HepG2 (cell line): ENCODE data around the gene VPS13D. TPM values are rescaled to one million over a fixed set of nuclear protein-coding genes. Genes with fewer than 3 reads are reported as not detected.
A peak's percentile ranks its signal among the peaks of the same experiment; 100 is the strongest.

Experiments
- GLI4 ChIP-seq: sonication (generic); formaldehyde crosslinking; IDR thresholded peaks from 2 replicates; pipeline ENCODE4 v1.5.1; 2020; ENCODE audit warnings: missing genetic modification reagents, mild to moderate bottlenecking, moderate library complexity, borderline replicate concordance
- GTF3A ChIP-seq: sonication (generic); formaldehyde crosslinking; conservative IDR thresholded peaks from 2 replicates; pipeline ENCODE4 v1.4.0; 2020; ENCODE audit warnings: mild to moderate bottlenecking, missing genetic modification reagents
- JUND ChIP-seq: sonication (generic); formaldehyde crosslinking; IDR thresholded peaks from 2 replicates; pipeline ENCODE4 v1.8.0; 2022; ENCODE audit warnings: mild to moderate bottlenecking, missing genetic modification reagents
- MIXL1 ChIP-seq: IDR thresholded peaks from 2 replicates; pipeline ENCODE4 v1.6.1; 2016
- NCOA2 ChIP-seq: sonication (generic); formaldehyde crosslinking; IDR thresholded peaks from 2 replicates; pipeline ENCODE4 v1.8.0; 2022; ENCODE audit warnings: inconsistent platforms
- POGZ ChIP-seq: sonication (generic); formaldehyde crosslinking; IDR thresholded peaks from 2 replicates; pipeline ENCODE4 v1.4.0; 2020; ENCODE audit warnings: mild to moderate bottlenecking, missing genetic modification reagents
- SMAD1 ChIP-seq: sonication (generic); formaldehyde crosslinking; IDR thresholded peaks from 2 replicates; pipeline ENCODE4 v1.4.0; 2020; ENCODE audit warnings: missing genetic modification reagents, low read depth, mild to moderate bottlenecking, borderline replicate concordance
- ZNF205 ChIP-seq: IDR thresholded peaks from 2 replicates; pipeline ENCODE4 v1.6.1; 2018; ENCODE audit warnings: missing biosample characterization, missing genetic modification reagents
- ZNF329 ChIP-seq: sonication (generic); formaldehyde crosslinking; IDR thresholded peaks from 2 replicates; pipeline ENCODE4 v1.9.0; 2021; ENCODE audit warnings: low read depth, mild to moderate bottlenecking, missing genetic modification reagents
- ZNF350 ChIP-seq: sonication (generic); formaldehyde crosslinking; IDR thresholded peaks from 2 replicates; pipeline ENCODE4 v1.4.0; 2020; ENCODE audit warnings: mild to moderate bottlenecking, low read depth, missing genetic modification reagents, borderline replicate concordance
- ZNF441 ChIP-seq: sonication (generic); formaldehyde crosslinking; IDR thresholded peaks from 2 replicates; pipeline ENCODE4 v1.7.0; 2021; ENCODE audit warnings: missing genetic modification reagents, borderline replicate concordance
- ZNF703 ChIP-seq: sonication (generic); formaldehyde crosslinking; IDR thresholded peaks from 2 replicates; pipeline ENCODE4 v1.5.1; 2020; ENCODE audit warnings: missing genetic modification reagents, mild to moderate bottlenecking, moderate library complexity, borderline replicate concordance
- polyA plus RNA-seq, 8 experiments: library from polyadenylated mRNA; depleted of rRNA in 3 of 8; stranded (reverse) in 7 of 8; unstranded in 1 of 8; fragments of >200 nt; fragmentation: Illumina TruSeq in 4 of 8; extraction: Trizol in 4 of 8; gene quantifications; 2 replicates each; pipeline versions ENCODE4 v1.2.1 to v1.2.3, GENCODE V29; 2011 to 2016; ENCODE audit warnings: low read depth in 4 of 8, missing spikeins in 1 of 8, mixed read lengths in 1 of 8; ENCODE audit not compliant: insufficient read depth in 1 of 8
- total RNA-seq, 5 experiments: library from RNA; depleted of rRNA; stranded (reverse); fragments of >200 nt; fragmentation: Illumina TruSeq; extraction: Trizol; gene quantifications; 2 replicates each; pipeline ENCODE4 v1.2.3, GENCODE V29; 2016; ENCODE audit warnings: low read depth in 1 of 5
- TF ChIP-seq, protein P1 (sequence below): IDR thresholded peaks from 2 replicates; pipeline ENCODE4 v1.6.1; 2016; ENCODE audit warnings: mild to moderate bottlenecking, missing biosample characterization, missing genetic modification reagents
- TF ChIP-seq, protein P2 (sequence below): sonication (generic); formaldehyde crosslinking; IDR thresholded peaks from 2 replicates; pipeline ENCODE4 v1.4.0; 2020; ENCODE audit warnings: mild to moderate bottlenecking, missing genetic modification reagents
- TF ChIP-seq, protein P3 (sequence below): sonication (generic); formaldehyde crosslinking; IDR thresholded peaks from 2 replicates; pipeline ENCODE4 v1.4.0; 2020; ENCODE audit warnings: missing genetic modification reagents
- TF ChIP-seq, protein P4 (sequence below): sonication (generic); formaldehyde crosslinking; IDR thresholded peaks from 2 replicates; pipeline ENCODE4 v1.5.0; 2020; ENCODE audit warnings: missing genetic modification reagents
- TF ChIP-seq, protein P5 (sequence below): IDR thresholded peaks from 2 replicates; pipeline ENCODE4 v1.6.1; 2018; ENCODE audit warnings: missing genetic modification reagents

Gene VPS13D
- total and polyA plus RNA-seq, 2 of the 13 experiments (the other 11 are each of a cell fraction or from before 2014, with no cell fraction given): 8.6 to 13.9 TPM

DNA sequence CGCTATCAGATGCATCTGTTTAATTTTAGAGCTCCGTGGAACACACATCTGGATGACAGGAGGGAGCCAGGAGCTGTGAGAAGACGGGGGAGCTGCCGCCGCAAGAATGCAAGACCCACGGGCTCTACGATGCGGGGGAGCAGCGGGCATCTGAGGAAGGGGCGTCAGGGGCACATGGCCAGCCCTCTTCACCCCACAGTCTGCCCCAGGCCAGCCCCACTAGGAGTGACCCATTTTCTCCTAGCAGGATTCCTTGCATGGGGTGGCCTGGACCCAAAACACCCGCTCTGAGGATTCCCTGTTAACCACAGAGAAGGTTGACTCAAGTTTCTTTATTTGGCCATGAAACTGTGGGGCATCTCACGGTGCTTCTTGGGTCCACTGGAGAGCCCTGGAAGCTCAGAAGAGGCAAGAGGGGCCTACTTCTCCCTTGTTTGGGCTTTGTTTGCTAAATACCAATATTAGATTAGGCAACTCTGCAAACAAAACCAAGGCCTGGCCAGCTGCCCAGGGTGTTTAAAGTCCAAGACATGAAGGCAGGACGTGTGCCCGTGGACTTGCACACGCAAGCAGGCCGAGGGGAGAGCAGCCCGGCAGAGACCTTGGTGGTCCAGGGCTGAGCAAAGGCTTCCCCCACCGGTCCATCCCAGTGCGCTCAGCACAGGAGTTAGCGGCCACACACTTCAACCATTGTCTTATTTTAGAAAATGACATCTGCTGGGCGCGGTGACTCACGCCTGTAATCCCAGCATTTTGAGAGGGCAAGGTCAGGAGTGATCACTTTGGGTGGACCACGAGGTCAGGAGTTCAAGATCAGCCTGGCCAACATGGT is 298.4 kb downstream of the VPS13D start (continued):
- TF ChIP-seq POGZ (CRISPR knock-in tag): peak; percentile 88
- TF ChIP-seq, protein P1, sequence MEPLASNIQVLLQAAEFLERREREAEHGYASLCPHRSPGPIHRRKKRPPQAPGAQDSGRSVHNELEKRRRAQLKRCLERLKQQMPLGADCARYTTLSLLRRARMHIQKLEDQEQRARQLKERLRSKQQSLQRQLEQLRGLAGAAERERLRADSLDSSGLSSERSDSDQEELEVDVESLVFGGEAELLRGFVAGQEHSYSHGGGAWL (CRISPR knock-in tag): no peak
- TF ChIP-seq, protein P2, sequence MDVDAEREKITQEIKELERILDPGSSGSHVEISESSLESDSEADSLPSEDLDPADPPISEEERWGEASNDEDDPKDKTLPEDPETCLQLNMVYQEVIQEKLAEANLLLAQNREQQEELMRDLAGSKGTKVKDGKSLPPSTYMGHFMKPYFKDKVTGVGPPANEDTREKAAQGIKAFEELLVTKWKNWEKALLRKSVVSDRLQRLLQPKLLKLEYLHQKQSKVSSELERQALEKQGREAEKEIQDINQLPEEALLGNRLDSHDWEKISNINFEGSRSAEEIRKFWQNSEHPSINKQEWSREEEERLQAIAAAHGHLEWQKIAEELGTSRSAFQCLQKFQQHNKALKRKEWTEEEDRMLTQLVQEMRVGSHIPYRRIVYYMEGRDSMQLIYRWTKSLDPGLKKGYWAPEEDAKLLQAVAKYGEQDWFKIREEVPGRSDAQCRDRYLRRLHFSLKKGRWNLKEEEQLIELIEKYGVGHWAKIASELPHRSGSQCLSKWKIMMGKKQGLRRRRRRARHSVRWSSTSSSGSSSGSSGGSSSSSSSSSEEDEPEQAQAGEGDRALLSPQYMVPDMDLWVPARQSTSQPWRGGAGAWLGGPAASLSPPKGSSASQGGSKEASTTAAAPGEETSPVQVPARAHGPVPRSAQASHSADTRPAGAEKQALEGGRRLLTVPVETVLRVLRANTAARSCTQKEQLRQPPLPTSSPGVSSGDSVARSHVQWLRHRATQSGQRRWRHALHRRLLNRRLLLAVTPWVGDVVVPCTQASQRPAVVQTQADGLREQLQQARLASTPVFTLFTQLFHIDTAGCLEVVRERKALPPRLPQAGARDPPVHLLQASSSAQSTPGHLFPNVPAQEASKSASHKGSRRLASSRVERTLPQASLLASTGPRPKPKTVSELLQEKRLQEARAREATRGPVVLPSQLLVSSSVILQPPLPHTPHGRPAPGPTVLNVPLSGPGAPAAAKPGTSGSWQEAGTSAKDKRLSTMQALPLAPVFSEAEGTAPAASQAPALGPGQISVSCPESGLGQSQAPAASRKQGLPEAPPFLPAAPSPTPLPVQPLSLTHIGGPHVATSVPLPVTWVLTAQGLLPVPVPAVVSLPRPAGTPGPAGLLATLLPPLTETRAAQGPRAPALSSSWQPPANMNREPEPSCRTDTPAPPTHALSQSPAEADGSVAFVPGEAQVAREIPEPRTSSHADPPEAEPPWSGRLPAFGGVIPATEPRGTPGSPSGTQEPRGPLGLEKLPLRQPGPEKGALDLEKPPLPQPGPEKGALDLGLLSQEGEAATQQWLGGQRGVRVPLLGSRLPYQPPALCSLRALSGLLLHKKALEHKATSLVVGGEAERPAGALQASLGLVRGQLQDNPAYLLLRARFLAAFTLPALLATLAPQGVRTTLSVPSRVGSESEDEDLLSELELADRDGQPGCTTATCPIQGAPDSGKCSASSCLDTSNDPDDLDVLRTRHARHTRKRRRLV (CRISPR knock-in tag): 0 out of 2 replicates have a peak, but pooled peaks have one; percentile 25
- TF ChIP-seq, protein P3, sequence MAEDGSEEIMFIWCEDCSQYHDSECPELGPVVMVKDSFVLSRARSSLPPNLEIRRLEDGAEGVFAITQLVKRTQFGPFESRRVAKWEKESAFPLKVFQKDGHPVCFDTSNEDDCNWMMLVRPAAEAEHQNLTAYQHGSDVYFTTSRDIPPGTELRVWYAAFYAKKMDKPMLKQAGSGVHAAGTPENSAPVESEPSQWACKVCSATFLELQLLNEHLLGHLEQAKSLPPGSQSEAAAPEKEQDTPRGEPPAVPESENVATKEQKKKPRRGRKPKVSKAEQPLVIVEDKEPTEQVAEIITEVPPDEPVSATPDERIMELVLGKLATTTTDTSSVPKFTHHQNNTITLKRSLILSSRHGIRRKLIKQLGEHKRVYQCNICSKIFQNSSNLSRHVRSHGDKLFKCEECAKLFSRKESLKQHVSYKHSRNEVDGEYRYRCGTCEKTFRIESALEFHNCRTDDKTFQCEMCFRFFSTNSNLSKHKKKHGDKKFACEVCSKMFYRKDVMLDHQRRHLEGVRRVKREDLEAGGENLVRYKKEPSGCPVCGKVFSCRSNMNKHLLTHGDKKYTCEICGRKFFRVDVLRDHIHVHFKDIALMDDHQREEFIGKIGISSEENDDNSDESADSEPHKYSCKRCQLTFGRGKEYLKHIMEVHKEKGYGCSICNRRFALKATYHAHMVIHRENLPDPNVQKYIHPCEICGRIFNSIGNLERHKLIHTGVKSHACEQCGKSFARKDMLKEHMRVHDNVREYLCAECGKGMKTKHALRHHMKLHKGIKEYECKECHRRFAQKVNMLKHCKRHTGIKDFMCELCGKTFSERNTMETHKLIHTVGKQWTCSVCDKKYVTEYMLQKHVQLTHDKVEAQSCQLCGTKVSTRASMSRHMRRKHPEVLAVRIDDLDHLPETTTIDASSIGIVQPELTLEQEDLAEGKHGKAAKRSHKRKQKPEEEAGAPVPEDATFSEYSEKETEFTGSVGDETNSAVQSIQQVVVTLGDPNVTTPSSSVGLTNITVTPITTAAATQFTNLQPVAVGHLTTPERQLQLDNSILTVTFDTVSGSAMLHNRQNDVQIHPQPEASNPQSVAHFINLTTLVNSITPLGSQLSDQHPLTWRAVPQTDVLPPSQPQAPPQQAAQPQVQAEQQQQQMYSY: peak; percentile 24; the same call in 1 of the 2 replicates
- 0 out of 2 replicates have a peak, but pooled peaks have one; percentile 31 for TF ChIP-seq GLI4 (CRISPR knock-in tag)
- peak; percentile 51 for TF ChIP-seq ZNF441 (CRISPR knock-in tag)
- TF ChIP-seq ZNF205 (CRISPR knock-in tag): peak; percentile 82
- TF ChIP-seq ZNF703: peak; percentile 83; the same call in 1 of the 2 replicates
- TF ChIP-seq JUND (CRISPR knock-in tag): peak; percentile 92
- TF ChIP-seq, protein P4, sequence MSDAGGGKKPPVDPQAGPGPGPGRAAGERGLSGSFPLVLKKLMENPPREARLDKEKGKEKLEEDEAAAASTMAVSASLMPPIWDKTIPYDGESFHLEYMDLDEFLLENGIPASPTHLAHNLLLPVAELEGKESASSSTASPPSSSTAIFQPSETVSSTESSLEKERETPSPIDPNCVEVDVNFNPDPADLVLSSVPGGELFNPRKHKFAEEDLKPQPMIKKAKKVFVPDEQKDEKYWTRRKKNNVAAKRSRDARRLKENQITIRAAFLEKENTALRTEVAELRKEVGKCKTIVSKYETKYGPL (CRISPR knock-in tag): 0 out of 2 replicates have a peak, but pooled peaks have one; percentile 40
- TF ChIP-seq, protein P5, sequence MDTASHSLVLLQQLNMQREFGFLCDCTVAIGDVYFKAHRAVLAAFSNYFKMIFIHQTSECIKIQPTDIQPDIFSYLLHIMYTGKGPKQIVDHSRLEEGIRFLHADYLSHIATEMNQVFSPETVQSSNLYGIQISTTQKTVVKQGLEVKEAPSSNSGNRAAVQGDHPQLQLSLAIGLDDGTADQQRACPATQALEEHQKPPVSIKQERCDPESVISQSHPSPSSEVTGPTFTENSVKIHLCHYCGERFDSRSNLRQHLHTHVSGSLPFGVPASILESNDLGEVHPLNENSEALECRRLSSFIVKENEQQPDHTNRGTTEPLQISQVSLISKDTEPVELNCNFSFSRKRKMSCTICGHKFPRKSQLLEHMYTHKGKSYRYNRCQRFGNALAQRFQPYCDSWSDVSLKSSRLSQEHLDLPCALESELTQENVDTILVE (CRISPR knock-in tag): peak; percentile 93
- no peak for TF ChIP-seq ZNF329 (CRISPR knock-in tag)
- 0 out of 2 replicates have a peak, but pooled peaks have one; percentile 58 for TF ChIP-seq SMAD1 (CRISPR knock-in tag)
- TF ChIP-seq MIXL1: peak; percentile 87
- peak; percentile 85; the same call in 1 of the 2 replicates for TF ChIP-seq ZNF350 (CRISPR knock-in tag)
- no peak for TF ChIP-seq GTF3A (CRISPR knock-in tag)
- TF ChIP-seq NCOA2 (CRISPR knock-in tag): peak; percentile 99
